Left lobe of liver (tissue), 2 donors: ENCODE data around the gene MRPS6. TPM values are rescaled to one million over a fixed set of nuclear protein-coding genes. Genes with fewer than 3 reads are reported as not detected.
A peak's percentile ranks its signal among the peaks of the same experiment; 100 is the strongest.

Source experiments
- ATAC-seq: fragments of 200-7000 bp; cut with Tn5 transposase; one replicate; pipeline ENCODE4 v1.9.1; 2020; ENCODE audit warnings: mild to moderate bottlenecking, moderate library complexity
- DNase-seq: peaks from one replicate; pipeline ENCODE4 v3.0.0-alpha.2; 2020; ENCODE audit warnings: low spot score
- total RNA-seq: library from RNA; stranded (reverse); gene quantifications from one replicate; pipeline ENCODE4 v1.2.1, GENCODE V29; 2021
- donor health status: DM: no; HTN: no; CAD: no; lungs with moderate emphysema.
- donor health status: DM: no; HTN: yes; CAD: no.

Gene MRPS6
- total RNA-seq, 1 donor from 2014 or later, result 26.2 TPM

- ATAC-seq, result no peak
- no peak for DNase-seq
These were observed 56.7 kb downstream of the MRPS6 start for GRCh38 chr21:34129901-34130715.

GRCh38 chr21:34130716-34130985 is 57.3 kb downstream of the MRPS6 start:
- ATAC-seq (no peak), DNase-seq (no peak)

- DNase-seq, result no peak
- no peak for ATAC-seq
These were observed 58.2 kb downstream of the MRPS6 start for GRCh38 chr21:34131586-34131985.

DNA sequence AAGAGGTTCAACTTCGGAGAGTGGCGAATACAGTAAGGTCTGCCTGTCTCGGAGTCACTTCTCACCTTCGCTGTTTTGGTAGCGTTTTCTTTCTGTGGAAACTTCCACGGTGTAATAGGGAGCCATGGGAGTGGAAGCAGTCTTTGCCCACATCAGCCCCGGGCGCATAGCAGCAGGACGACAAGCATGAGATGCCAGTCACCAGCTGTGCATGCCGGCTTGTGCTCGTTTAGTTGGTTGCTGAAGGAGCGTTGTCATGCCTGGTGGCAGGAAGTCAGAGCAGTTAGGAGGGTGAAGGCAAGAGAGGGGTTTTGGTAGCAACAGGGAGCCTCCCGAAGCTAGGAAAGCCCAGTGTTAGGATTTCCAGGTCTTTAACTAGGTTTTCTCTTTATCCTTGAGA is 58.8 kb downstream of the MRPS6 start:
- ATAC-seq (no peak), DNase-seq (no peak)

DNA sequence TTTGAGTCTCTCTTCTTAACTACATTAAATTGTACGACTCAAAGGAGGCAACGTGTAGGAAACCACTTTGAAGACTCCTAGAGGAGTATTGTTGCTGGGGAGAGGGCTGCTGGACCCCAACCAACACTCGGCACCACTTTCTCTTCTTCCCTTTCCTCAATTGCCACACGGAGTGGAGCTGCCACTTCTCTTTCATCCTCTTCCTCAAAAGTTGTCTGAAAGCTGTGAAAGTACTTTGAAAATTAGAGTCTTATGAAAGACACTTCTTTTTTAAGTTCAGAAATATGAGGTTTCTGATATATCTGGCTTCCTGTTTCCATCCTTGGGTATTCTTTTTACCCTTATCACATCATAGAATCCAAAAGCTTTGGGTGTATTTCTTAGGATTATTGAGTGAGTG is 59.5 kb downstream of the MRPS6 start:
- ATAC-seq (no peak), DNase-seq (no peak)

DNA sequence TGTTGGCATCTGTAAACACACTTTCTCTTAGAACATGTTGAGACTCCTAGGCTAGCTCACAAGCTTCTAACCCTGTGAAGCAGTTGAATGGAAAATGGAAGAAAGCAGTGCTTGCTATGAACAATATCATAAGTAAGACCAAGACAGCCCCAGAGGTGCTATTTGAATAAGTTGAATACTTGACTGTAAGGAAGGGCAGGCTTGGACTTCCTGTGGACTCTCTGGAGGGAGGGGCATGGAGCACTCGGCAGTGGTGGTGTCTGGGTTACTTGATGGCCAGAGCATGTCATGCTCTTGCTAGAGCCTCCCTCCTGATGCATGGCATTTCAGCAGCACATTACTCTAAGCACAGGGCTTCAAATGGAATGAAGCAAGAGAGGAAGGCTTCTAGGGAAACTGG is 60.0 kb downstream of the MRPS6 start:
- no peak for ATAC-seq
- no peak for DNase-seq

DNA sequence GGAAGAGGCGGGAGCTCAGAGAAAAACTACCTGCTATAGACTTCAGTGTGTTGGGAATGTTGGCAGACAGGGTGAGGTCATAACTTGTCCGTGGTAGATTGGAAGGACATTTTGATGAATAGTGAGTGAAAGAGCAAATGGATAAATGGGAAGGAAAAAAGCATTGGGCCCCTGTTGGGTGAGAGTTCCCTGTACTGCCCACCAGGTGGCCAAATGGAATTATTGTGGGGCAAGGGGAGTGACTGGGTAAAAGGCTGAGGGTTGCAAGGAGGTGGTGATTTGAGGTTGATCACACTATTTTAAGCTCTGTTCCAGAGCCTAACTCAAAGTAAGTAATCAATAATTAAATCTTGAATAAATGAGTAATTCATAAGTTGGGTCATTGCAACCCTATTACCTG is 60.4 kb downstream of the MRPS6 start:
- no peak for DNase-seq
- ATAC-seq, result no peak

- ATAC-seq (no peak), DNase-seq (no peak)
These were observed 62.0 kb downstream of the MRPS6 start for GRCh38 chr21:34135330-34135729.

DNA sequence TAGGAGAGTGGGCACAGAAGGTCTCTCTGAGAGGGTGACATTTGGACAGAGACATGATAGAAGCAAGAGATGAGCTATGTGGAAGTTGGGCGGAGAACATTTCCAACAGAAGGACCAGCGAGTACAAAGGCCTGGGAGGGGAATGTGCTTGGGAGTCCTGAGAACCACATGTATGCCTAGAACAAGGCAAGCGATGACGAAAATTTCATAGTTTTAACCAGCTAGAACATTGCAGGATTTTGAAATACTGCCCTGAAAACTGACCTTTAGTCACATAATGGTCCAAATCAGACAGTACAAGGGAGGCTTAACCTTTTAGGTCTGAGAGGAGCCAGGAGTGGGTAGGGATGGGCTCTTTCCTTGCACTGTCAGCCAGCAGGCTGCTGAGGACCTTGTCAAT is 68.0 kb downstream of the MRPS6 start:
- DNase-seq, result no peak

DNA sequence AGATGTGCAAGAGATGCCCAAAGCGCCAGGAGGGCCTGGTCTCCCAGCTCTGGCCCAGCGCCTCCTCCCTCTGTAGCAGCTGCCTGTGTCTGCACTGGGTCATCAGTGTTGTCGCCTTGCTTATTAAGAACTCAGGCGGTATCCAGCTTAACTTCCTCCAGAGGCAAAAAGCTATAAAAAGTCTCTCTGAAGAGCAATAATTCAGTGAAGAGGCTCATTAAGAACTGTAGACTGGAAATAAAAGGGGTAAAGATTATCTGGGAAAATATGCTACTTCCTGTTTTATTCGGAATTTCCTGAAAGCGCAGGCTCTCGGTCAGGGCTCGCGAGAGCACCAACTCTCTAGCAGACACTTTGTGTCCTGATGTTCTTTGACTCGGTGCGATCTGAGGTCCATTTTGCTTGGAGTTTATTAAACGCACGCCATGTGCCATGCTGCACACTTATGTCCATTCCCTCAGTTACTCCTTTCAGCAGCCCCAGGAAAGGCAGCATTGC is 70.4 kb downstream of the MRPS6 start:
- ATAC-seq (no peak), DNase-seq (no peak)

More for the DNA sequence above, 68.0 kb downstream of the MRPS6 start:
- peak; percentile 91 for ATAC-seq

DNA sequence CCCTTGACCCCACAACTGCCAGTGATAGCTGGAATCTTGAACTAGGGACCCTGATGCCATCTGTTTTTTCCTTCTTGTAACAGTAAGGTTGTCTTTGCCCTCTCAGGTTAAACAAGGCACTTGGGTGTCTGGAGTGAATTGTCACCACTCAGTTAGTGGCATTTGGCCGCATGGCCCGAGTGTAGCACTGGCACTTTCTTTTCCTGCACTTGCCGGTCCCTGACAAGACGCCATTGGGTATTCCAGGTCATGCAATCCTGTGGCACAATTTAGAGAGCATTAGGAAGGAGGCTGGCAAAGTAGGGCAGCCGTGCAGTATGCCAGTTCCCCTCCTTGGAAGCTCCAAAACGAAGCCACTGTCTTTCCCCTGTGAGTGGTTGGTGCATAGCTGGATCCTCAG is 70.8 kb downstream of the MRPS6 start:
- ATAC-seq, result no peak
- DNase-seq, result no peak

GRCh38 chr21:34147792-34148418 is 74.5 kb downstream of the MRPS6 start:
- no peak for DNase-seq
- ATAC-seq, result no peak

GRCh38 chr21:34148419-34148804 is 75.0 kb downstream of the MRPS6 start:
- no peak for DNase-seq
- no peak for ATAC-seq

DNA sequence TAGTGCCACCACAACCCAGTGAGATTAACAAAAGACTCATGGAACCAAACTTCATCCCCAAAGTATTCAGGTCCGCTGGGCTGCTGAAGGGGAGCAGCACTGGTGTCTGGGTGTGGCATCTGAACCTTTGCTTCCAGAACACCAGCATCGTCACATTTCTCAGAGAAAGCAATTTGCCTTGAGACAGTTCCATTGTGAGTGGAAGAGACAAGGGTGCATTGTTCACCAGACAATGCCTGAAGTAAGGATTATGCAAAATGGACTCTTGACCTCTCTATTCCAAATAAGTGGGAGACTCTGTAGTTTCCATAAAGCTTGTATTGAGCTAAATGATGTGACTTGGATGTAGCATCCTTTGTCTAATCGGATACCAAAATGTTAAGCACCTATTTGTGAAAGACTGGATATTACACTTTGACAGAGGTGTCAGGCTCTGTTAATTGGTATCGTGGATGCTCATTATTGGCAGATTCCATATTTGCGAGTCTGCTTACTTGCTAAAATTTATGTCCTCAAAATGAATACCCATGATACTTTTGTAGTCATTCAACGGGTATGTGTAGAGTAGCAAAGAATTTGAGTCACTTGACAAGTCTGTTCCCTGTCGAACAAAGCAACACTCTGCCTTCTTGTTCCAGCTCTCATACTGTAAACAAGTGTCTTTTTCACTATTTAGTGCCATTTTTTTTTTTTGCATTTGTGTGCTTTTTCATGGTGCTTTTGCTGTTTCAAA is 75.6 kb downstream of the MRPS6 start:
- no peak for ATAC-seq
- DNase-seq, result no peak

- DNase-seq (no peak), ATAC-seq (no peak)
These were observed 79.1 kb downstream of the MRPS6 start for GRCh38 chr21:34152500-34152899.

- no peak for DNase-seq
These were observed 81.5 kb downstream of the MRPS6 start for GRCh38 chr21:34154878-34155277.

GRCh38 chr21:34156957-34157356 is 83.6 kb downstream of the MRPS6 start:
- peak; percentile 58 for DNase-seq
- ATAC-seq, result peak; percentile 80

More at GRCh38 chr21:34154878-34155277, 81.5 kb downstream of the MRPS6 start:
- no peak for ATAC-seq

DNA sequence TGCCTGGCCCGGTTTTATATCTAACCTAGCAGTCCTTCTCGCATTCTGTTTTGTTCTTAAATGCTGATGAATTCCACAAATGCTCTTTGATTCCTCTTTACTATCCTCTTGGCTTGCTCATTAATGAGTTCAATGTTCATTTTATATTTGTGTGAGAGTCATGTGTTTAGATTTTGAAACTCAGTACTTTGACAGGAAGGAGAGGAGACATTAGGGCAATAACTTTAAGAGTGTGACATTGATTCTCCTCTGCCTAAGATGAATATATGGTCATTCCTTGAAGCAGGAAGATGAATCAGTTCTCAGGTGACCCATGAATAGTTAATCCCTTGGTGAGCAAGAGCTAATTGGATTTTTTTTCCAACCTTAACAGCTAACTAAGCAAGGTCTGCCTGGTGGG is 84.1 kb downstream of the MRPS6 start:
- DNase-seq (no peak), ATAC-seq (peak; percentile 75)

DNA sequence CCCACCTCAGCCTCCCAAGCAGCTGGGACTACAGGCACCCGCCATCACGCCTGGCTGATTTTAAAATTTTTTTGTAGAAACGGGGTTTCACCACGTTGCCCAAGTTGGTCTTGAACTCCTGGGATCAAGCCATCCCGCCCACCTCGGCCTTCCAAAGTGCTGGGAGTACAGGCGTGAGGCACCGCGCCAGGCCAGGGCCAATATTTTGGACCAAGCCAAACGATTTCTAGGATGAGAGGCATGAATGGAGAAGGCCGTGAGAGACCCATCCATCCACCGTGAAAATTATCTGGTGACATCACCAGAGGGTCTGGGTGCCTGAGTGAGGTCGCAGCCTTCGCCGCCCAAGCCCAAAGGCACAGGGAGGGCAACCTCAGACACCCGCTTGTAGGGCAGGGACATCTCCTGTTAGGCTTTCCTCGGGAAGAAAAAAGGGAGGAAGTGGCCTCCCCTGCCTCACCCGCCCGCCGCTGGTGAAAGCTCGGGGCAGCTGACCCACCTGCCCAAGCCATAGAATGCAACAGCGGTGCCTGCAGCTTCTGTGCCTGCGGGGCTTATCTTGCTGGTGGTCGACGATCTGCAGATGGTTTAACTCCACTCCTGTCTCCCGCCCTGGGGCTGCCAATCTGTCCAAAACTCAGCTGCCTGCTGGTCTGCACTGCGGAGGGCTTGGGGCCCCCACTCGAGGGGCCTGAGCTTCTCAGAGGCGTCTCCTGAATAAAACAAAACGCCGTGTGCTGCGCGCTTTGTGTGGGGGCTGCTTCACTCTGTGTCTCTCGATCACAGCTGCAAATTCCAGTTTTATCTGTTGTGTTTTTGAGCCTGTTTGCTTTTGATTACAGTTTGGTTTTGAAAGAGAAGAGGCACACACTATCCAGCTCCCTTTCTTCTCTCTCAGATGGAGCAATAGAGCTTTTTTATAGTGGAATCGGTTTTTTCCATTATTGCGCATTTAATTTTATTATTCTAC is 85.8 kb downstream of the MRPS6 start:
- DNase-seq, result no peak
- ATAC-seq, result no peak

DNA sequence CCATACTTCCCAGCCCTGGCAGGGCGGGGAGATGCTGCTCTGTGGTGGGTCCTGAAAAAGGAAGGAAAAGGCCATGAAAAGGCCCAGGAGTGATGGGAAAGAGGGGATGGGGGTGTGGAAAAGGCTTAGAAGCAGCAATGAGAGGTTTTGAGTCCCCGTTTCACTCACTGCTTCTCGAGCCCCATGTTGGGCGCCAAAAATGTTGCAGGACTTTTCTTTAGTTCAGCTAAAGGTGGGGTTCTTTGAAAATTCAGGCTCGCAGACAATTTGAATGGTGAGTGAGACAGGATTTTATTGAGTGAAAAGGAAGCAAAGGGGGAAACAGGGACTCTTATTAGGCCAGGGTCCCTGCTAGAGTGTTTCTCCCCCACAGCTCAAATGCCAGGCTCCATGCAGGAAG is 93.1 kb downstream of the MRPS6 start:
- ATAC-seq (no peak), DNase-seq (no peak)

GRCh38 chr21:34170886-34171285 is 97.5 kb downstream of the MRPS6 start:
- ATAC-seq, result no peak
- no peak for DNase-seq
